IMR-90 (cell line): ENCODE results near the gene POU6F1. TPM values are rescaled to one million over a fixed set of nuclear protein-coding genes. Genes with fewer than 3 reads are reported as not detected.
A peak's percentile ranks its signal among the peaks of the same experiment; 100 is the strongest.

ENCODE experiments used
- ATAC-seq: fragments of 200-7000 bp; cut with Tn5 transposase; 2 replicates; pipeline ENCODE4 v1.9.1; 2020; ENCODE audit warnings: low read depth, mild to moderate bottlenecking, moderate library complexity
- BruUV-seq: library from RNA; stranded (reverse); fragments of 400-500 nt; replicated peaks from 2 replicates; lab custom pipeline; 2021; lab: Mats Ljungman, UMichigan
- CTCF ChIA-PET: fragments of 300-600 bp; formaldehyde crosslinking; extraction: SDS; loops from one replicate; lab custom pipeline; 2021; ENCODE audit warnings: antibody characterized with exemption; lab: Yijun Ruan, JAX
- POLR2A ChIA-PET: fragments of 300-600 bp; sonication (Branson Sonifier 250); formaldehyde crosslinking; loops from one replicate; lab custom pipeline; 2022; ENCODE audit warnings: antibody characterized with exemption; ENCODE audit not compliant: unreplicated experiment; lab: Charles Lee
- DNase-seq: peaks from one replicate; pipeline ENCODE4 v3.0.0; 2013
- H2AFZ ChIP-seq: replicated peaks from 2 replicates; pipeline ENCODE3; 2013; ENCODE audit warnings: low read length, mild to moderate bottlenecking; ENCODE audit not compliant: poor library complexity
- H2AK5ac ChIP-seq: 2 replicates; pipeline ENCODE4 v1.6.1; 2013; ENCODE audit warnings: low read depth, low read length, inconsistent platforms
- H2AK9ac ChIP-seq: replicated peaks from 2 replicates; pipeline ENCODE3; 2013; ENCODE audit warnings: mild to moderate bottlenecking, low read depth, low read length, moderate library complexity; ENCODE audit not compliant: poor library complexity
- H2BK120ac ChIP-seq: 2 replicates; pipeline ENCODE4 v1.6.1; 2013; ENCODE audit warnings: low read depth, low read length, inconsistent platforms
- H2BK15ac ChIP-seq: 3 replicates; pipeline ENCODE4 v1.6.1; 2013; ENCODE audit warnings: low read depth, low read length, inconsistent platforms
- H2BK20ac ChIP-seq: 2 replicates; pipeline ENCODE4 v1.6.1; 2013; ENCODE audit warnings: low read depth, mild to moderate bottlenecking, inconsistent platforms, low read length, moderate library complexity
- H2BK5ac ChIP-seq: 2 replicates; pipeline ENCODE4 v1.6.1; 2013; ENCODE audit warnings: mild to moderate bottlenecking, low read depth, low read length, inconsistent platforms; ENCODE audit not compliant: poor library complexity, severe bottlenecking
- H3K14ac ChIP-seq: replicated peaks from 2 replicates; pipeline ENCODE4 v1.6.1; 2013; ENCODE audit warnings: low read depth, low read length, inconsistent platforms
- H3K18ac ChIP-seq: 2 replicates; pipeline ENCODE4 v1.6.1; 2013; ENCODE audit warnings: low read depth, low read length, control low read depth
- H3K23ac ChIP-seq: 2 replicates; pipeline ENCODE4 v1.6.1; 2013; ENCODE audit warnings: low read depth, low read length, inconsistent platforms
- H3K27ac ChIP-seq: 2 replicates; pipeline ENCODE4 v1.5.1; 2013; ENCODE audit warnings: mild to moderate bottlenecking, control low read depth, low read length; ENCODE audit not compliant: insufficient read depth
- H3K27me3 ChIP-seq: 2 replicates; pipeline ENCODE4 v1.6.1; 2013; ENCODE audit warnings: low read length; ENCODE audit not compliant: control insufficient read depth, insufficient read depth
- H3K36me3 ChIP-seq: 2 replicates; pipeline ENCODE4 v1.6.1; 2013; ENCODE audit warnings: low read length, mixed read lengths; ENCODE audit not compliant: control insufficient read depth, insufficient read depth
- H3K4ac ChIP-seq: 2 replicates; pipeline ENCODE4 v1.6.1; 2013; ENCODE audit warnings: low read depth, low read length, inconsistent platforms
- H3K4me1 ChIP-seq: 2 replicates; pipeline ENCODE4 v1.6.1; 2013; ENCODE audit warnings: low read length, mixed read lengths; ENCODE audit not compliant: control insufficient read depth, insufficient read depth
- H3K4me2 ChIP-seq: 2 replicates; pipeline ENCODE4 v1.6.1; 2013; ENCODE audit warnings: low read depth, mild to moderate bottlenecking, control low read depth, low read length, moderate library complexity
- H3K4me3 ChIP-seq: 2 replicates; pipeline ENCODE4 v1.5.1; 2013; ENCODE audit warnings: low read depth, mild to moderate bottlenecking, control low read depth, low read length, moderate library complexity; ENCODE audit not compliant: insufficient read depth
- H3K56ac ChIP-seq: 2 replicates; pipeline ENCODE4 v1.6.1; 2013; ENCODE audit warnings: low read length, inconsistent platforms; ENCODE audit not compliant: insufficient read depth; ENCODE audit errors: extremely low read depth
- H3K79me1 ChIP-seq, 2 experiments: 2 replicates each; pipeline ENCODE4 v1.6.1; 2013; ENCODE audit warnings: low read length in 2 of 2, inconsistent platforms in 1 of 2, low read depth in 1 of 2
- H3K9ac ChIP-seq: 2 replicates; pipeline ENCODE4 v1.6.1; 2013; ENCODE audit warnings: low read depth, low read length, control low read depth
- H3K9me1 ChIP-seq: 2 replicates; pipeline ENCODE4 v1.6.1; 2013; ENCODE audit warnings: low read length, inconsistent platforms; ENCODE audit not compliant: insufficient read depth
- H3K9me3 ChIP-seq: 2 replicates; pipeline ENCODE4 v1.6.1; 2013; ENCODE audit warnings: low read length; ENCODE audit not compliant: control insufficient read depth, insufficient read depth
- H4K20me1 ChIP-seq: 2 replicates; pipeline ENCODE4 v1.6.1; 2013; ENCODE audit warnings: low read length, inconsistent platforms; ENCODE audit not compliant: insufficient read depth
- H4K5ac ChIP-seq: 2 replicates; pipeline ENCODE4 v1.6.1; 2013; ENCODE audit warnings: mild to moderate bottlenecking, low read depth, low read length, control low read depth
- H4K8ac ChIP-seq, 2 experiments: 2 replicates each; pipeline ENCODE4 v1.6.1; 2013; ENCODE audit warnings: low read depth in 2 of 2, low read length in 2 of 2, control low read depth in 1 of 2, inconsistent platforms in 1 of 2
- H4K91ac ChIP-seq: 2 replicates; pipeline ENCODE4 v1.6.1; 2013; ENCODE audit warnings: low read depth, low read length, inconsistent platforms; ENCODE audit not compliant: insufficient read depth
- BHLHE40 ChIP-seq: fragments of 150-350 bp; IDR thresholded peaks from 2 replicates; pipeline ENCODE4 v1.6.1; 2016; ENCODE audit warnings: mild to moderate bottlenecking, low read depth, low read length
- CEBPB ChIP-seq: IDR thresholded peaks from 2 replicates; pipeline ENCODE4 v1.6.1; 2012; ENCODE audit warnings: low read depth, low read length, improper control_type of control experiment
- CHD1 ChIP-seq: IDR thresholded peaks from 2 replicates; pipeline ENCODE4 v1.6.1; 2012; ENCODE audit warnings: low read depth, low read length, improper control_type of control experiment
- CTCF ChIP-seq: conservative IDR thresholded peaks from 2 replicates; pipeline ENCODE4 v1.5.1; 2012; ENCODE audit warnings: mild to moderate bottlenecking, low read depth, low read length, improper control_type of control experiment
- FOS ChIP-seq: fragments of 150-350 bp; IDR thresholded peaks from 2 replicates; pipeline ENCODE4 v1.6.1; 2016; ENCODE audit warnings: low read depth, low read length
- MAFK ChIP-seq: IDR thresholded peaks from 2 replicates; pipeline ENCODE4 v1.6.1; 2012; ENCODE audit warnings: low read depth, low read length, improper control_type of control experiment
- MAZ ChIP-seq: IDR thresholded peaks from 2 replicates; pipeline ENCODE4 v1.6.1; 2012; ENCODE audit warnings: low read depth, mild to moderate bottlenecking, low read length, improper control_type of control experiment, moderate library complexity, borderline replicate concordance
- MXI1 ChIP-seq: IDR thresholded peaks from 2 replicates; pipeline ENCODE4 v1.6.1; 2012; ENCODE audit warnings: low read depth, mild to moderate bottlenecking, low read length, moderate library complexity, borderline replicate concordance
- NFE2L2 ChIP-seq: fragments of 150-350 bp; IDR thresholded peaks from 2 replicates; pipeline ENCODE4 v1.6.1; 2016; ENCODE audit warnings: low read depth, mild to moderate bottlenecking, low read length
- POLR2A ChIP-seq: IDR thresholded peaks from 2 replicates; pipeline ENCODE4 v1.6.1; 2012; ENCODE audit warnings: mild to moderate bottlenecking, low read depth, low read length
- RAD21 ChIP-seq: IDR thresholded peaks from 2 replicates; pipeline ENCODE4 v1.6.1; 2012; ENCODE audit warnings: low read length, improper control_type of control experiment
- RCOR1 ChIP-seq: IDR thresholded peaks from 2 replicates; pipeline ENCODE4 v1.6.1; 2012; ENCODE audit warnings: mild to moderate bottlenecking, low read length, improper control_type of control experiment; ENCODE audit not compliant: insufficient replicate concordance
- RFX5 ChIP-seq: IDR thresholded peaks from 2 replicates; pipeline ENCODE4 v1.8.0; 2012; ENCODE audit warnings: low read depth, mild to moderate bottlenecking, low read length, moderate library complexity
- SMC3 ChIP-seq: fragments of 150-350 bp; IDR thresholded peaks from 2 replicates; pipeline ENCODE4 v1.6.1; 2016; ENCODE audit warnings: low read depth, mild to moderate bottlenecking, antibody characterized with exemption, low read length, moderate library complexity
- USF2 ChIP-seq: fragments of 150-350 bp; IDR thresholded peaks from 2 replicates; pipeline ENCODE4 v1.6.1; 2017; ENCODE audit warnings: mild to moderate bottlenecking, antibody characterized with exemption, low read length, low read depth
- WGBS, 2 experiments: methylation state at CpG; one replicate each; pipeline versions ENCODE4 v1.1.5 to v1.1.7; 2013; ENCODE audit warnings: missing lambda C conversion rate in 2 of 2; ENCODE audit not compliant: insufficient read length in 1 of 2; ENCODE audit errors: extremely low coverage in 2 of 2; 5-methylcytosine and 5-hydroxymethylcytosine counted together
- dilution Hi-C: fragments of 300-500 bp; cut with HindIII; formaldehyde crosslinking; loops from one replicate; pipeline ENCODE4 v1.14.3; 2018; ENCODE audit warnings: low sequenced_read_pairs; ENCODE audit not compliant: unreplicated experiment
- in situ Hi-C: fragments of 300-500 bp; cut with MboI; formaldehyde crosslinking; loops from 3 replicates; pipeline ENCODE4 v1.14.3; 2019; ENCODE audit warnings: low sequenced_read_pairs, inconsistent platforms, mixed read lengths
- intact Hi-C: fragments of 100-400 bp; cut with micrococcal nuclease; formaldehyde crosslinking; loops from 2 replicates; pipeline ENCODE4 v1.10.0; 2022
- polyA plus RNA-seq, 3 experiments: library from polyadenylated mRNA; depleted of rRNA; stranded (reverse); fragments of >200 nt; gene quantifications; 2 replicates each; pipeline ENCODE4 v1.2.3, GENCODE V29; 2012; ENCODE audit warnings: low replicate concordance in 1 of 3
- total RNA-seq: library from RNA; depleted of rRNA; stranded (reverse); fragments of >200 nt; gene quantifications from 2 replicates; pipeline ENCODE4 v1.2.3, GENCODE V29; 2012
- TF ChIP-seq, protein P1 (sequence below): fragments of 150-350 bp; IDR thresholded peaks from 2 replicates; pipeline ENCODE4 v1.6.1; 2016; ENCODE audit warnings: low read depth, mild to moderate bottlenecking, low read length, moderate library complexity, borderline replicate concordance

POU6F1 gene
- total and polyA plus RNA-seq, 2 of the 4 experiments (the other 2 are of a cell fraction): 0.90 to 3.6 TPM

- Histone ChIP-seq H3K9ac (no peak overlapping the region), H2AK9ac (no peak overlapping the region), H4K5ac (no peak overlapping the region), H3K9me3 (no peaks in the 10 kb centered on the region), H3K56ac (no peak overlapping the region), H2AK5ac (no peak overlapping the region), H2BK5ac (no peak overlapping the region), H4K8ac (no peak overlapping the region), H3K4me2 (no peak overlapping the region), H3K4me1 (peaks cover 18% of the 10 kb centered on the region), H2AFZ (no peak overlapping the region), H3K9me1 (peaks cover 22% of the 10 kb centered on the region), H3K4me3 (no peak overlapping the region), H4K91ac (no peak overlapping the region), H3K79me1 (peaks cover 29 to 80% of the 10 kb centered on the region in 2 experiments), H3K27me3 (no peaks in the 10 kb centered on the region), H2BK20ac (no peak overlapping the region), H2BK120ac (no peak overlapping the region), H2BK15ac (no peak overlapping the region), H3K4ac (no peak overlapping the region), H3K27ac (no peak overlapping the region), H3K14ac (no peak overlapping the region), H4K20me1 (peaks cover 9% of the 10 kb centered on the region; the same call in 1 of the 2 replicates), H3K18ac (no peak overlapping the region), H3K36me3 (peaks cover 37% of the 10 kb centered on the region), H3K23ac (no peak overlapping the region)
- ChIA-PET POLR2A (no interaction called here), CTCF (no interaction called here)
- ATAC-seq (no peak), DNase-seq (no peak)
- 81% methylated on average over 4 of the region's 7 CpGs; no CpG with 5 or more reads in 1 of the 2 experiments for WGBS, 2 experiments
- in situ Hi-C loops (no loop called here), dilution Hi-C loops (no loop called here), intact Hi-C loops (no loop called here)
- TSS peak; percentile 76 for BruUV-seq
- TF ChIP-seq BHLHE40 (no peak), RCOR1 (no peak), SMC3 (no peak), CTCF (no peak), MAZ (no peak), NFE2L2 (no peak), CEBPB (no peak), CHD1 (no peak), MXI1 (no peak), RAD21 (no peak), FOS (no peak), MAFK (no peak), POLR2A (no peak), RFX5 (no peak), USF2 (no peak)
- TF ChIP-seq, protein P1, sequence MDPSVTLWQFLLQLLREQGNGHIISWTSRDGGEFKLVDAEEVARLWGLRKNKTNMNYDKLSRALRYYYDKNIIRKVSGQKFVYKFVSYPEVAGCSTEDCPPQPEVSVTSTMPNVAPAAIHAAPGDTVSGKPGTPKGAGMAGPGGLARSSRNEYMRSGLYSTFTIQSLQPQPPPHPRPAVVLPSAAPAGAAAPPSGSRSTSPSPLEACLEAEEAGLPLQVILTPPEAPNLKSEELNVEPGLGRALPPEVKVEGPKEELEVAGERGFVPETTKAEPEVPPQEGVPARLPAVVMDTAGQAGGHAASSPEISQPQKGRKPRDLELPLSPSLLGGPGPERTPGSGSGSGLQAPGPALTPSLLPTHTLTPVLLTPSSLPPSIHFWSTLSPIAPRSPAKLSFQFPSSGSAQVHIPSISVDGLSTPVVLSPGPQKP: no peak
Observed at GRCh38 chr12:51242876-51243275, 25.0 kb upstream of the POU6F1 start.
